Medulla oblongata (tissue), 1 donor: ENCODE measurements around the gene TRIML2.

Experiments
- DNase-seq: peaks from one replicate; pipeline ENCODE4 v3.0.0-alpha.2; 2015; ENCODE audit errors: extremely low spot score

TRIML2 gene, protein sequence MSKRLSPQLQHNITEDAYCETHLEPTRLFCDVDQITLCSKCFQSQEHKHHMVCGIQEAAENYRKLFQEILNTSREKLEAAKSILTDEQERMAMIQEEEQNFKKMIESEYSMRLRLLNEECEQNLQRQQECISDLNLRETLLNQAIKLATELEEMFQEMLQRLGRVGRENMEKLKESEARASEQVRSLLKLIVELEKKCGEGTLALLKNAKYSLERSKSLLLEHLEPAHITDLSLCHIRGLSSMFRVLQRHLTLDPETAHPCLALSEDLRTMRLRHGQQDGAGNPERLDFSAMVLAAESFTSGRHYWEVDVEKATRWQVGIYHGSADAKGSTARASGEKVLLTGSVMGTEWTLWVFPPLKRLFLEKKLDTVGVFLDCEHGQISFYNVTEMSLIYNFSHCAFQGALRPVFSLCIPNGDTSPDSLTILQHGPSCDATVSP

GRCh38 chr4:188109157-188109755, at the start of gene TRIML2:
TRIML2 (minus strand) TSS chr4:188109603; CDS start chr4:188105368, 4,235 bp downstream.
- DNase-seq = no peak

DNA sequence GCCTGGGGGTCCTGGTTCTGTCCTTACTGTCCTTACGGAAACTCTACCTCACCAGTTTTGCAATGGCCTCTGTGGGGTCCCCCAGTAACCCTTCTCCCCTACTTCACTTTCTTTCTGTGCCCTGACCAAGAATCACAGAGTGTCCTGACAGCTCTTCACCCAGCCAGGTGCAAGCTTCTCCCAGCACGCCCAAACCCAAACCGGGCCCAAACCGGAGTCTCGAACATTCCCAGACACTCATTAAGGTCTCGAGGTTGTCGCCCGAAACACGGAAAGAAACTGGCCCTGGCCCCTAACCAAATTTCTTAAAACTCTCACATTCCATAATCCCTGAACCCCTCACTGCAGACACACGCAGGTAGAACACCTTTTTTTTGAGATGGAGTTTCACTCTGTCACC, 48.9 kb upstream of the TRIML2 start:
- no peak for DNase-seq

DNA sequence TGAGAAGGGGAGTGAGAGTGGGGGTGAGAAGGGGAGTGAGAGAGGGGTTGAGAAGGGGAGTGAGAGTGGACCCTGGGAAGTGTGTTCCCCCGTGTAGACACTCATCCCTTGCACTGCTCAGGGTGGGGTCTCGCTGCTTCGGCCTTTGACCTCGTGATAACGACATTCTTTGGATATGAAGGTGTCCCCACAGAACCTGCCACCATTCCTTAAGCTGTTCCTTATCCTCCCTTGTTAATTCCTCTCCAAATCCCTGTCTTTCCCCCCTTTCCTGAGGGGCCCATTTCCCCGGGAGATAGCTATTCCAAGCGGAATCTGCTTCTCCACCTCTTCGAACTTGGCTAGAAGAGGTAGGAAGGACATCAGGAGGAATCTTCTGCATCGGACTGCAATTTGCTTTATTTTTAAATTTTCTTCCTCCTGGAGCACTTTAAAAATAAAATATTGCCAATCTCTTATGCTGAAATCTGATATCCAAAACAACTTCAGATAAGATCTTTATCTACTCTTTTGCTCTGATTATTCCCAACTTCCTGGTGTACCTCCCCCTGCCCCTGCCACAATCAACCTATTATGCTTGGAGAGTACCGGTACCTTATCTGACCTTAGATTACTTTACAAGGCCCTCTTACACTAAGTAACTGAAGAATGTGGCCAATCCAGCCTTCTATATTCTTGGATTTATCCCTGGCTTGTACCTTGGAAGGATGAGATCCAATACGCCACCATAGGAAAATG, 45.4 kb upstream of the TRIML2 start:
- DNase-seq = no peak

- DNase-seq = no peak
Measured at GRCh38 chr4:188147776-188148175, 38.4 kb upstream of the TRIML2 start.

- DNase-seq = no peak
Measured at GRCh38 chr4:188147176-188147575, 37.8 kb upstream of the TRIML2 start.

DNA sequence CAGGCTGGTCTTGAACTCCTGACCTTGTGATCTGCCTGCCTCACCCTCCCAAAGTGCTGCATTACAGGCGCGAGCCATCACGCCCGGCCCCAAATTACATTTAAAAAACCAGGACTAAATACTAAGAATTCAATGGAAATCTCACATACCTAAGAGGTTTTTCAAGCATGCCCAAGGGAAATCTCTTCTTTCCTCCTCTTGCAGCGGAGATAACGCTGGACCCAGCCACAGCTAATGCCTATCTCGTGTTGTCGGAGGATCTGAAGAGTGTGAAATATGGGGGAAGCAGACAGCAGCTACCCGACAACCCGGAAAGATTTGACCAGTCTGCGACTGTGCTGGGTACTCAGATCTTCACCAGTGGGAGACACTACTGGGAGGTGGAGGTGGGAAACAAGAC, 37.2 kb upstream of the TRIML2 start:
- no peak for DNase-seq

GRCh38 chr4:188145601-188146000, 36.2 kb upstream of the TRIML2 start:
- no peak for DNase-seq

DNA sequence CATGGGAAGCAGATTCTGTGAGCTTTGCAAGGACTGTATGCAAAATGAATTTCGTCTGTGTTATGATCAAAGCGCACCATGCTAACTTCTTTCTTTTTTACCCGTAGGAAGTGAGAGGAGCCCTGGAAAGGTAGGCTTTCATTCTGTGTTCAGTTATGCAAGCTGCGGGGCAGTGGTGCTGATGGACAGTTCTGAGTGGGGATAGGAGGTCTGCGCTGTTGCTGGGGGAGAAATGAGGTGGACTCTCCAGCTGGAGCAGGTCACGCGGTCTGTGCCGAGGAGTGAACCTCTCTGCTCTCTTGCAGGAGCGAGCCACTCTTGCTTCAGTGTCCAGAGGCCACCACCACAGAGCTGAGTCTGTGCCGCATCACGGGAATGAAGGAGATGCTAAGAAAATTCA, 34.3 kb upstream of the TRIML2 start:
- no peak for DNase-seq

DNA sequence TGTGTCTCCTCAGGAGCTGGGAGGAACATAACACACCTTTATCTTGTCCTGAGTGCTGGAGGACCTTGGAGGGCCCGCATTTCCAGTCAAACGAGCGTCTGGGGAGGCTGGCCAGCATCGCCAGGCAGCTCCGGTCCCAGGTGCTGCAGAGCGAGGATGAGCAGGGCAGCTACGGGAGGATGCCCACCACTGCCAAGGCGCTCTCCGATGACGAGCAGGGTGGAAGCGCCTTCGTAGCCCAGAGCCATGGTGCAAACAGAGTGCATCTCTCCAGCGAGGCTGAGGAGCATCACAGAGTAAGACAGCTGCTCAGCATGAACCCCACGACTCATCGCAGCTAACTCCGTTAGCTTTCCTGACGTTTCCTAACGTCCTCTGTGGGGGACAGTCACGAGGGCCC, 30.3 kb upstream of the TRIML2 start:
- no peak for DNase-seq

DNA sequence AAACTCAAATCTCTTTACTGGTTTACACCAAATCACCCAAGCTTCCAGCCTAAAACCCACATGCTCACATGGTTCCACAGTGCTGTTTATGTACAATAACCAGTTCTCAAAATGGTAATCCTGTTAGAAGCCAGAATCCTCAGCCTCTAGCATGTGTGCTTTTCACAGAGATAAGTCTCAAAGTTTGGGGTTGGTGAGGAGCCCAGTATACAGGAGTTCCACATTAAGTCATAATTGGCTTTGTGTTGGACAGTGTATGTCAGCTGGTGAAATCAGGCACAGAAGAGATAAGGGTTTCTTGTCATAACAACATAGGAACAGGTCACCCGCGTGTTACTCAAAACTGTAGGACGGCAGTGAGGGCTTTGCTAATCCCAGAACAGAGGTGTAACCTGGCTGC, 29.7 kb upstream of the TRIML2 start, which contains the start of gene TRIML1:
TRIML1 (plus strand) TSS at position 301 of the 400 bp plus-strand sequence. CDS start 118 bp downstream, outside the sequence.
- DNase-seq = no peak

DNA sequence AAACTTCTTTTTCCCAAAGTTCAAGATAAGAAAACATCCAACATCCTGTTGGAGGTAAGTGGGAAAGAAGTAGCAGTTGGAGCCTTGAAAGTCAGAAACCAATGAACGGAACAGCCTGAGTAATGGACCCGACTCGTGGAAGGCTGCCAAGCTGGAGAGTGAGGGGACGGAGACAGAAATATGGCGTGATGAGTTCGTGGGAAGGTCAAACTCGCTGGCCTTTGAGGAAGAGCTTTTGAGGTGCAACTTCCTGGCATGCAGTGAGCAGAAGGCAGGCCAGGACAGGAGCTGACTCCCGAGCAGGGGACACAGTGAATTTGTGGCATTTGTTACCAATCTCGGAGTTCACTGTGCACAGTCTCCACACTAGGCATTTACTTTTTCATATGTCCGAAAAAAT, 28.8 kb upstream of the TRIML2 start:
- DNase-seq = no peak

DNA sequence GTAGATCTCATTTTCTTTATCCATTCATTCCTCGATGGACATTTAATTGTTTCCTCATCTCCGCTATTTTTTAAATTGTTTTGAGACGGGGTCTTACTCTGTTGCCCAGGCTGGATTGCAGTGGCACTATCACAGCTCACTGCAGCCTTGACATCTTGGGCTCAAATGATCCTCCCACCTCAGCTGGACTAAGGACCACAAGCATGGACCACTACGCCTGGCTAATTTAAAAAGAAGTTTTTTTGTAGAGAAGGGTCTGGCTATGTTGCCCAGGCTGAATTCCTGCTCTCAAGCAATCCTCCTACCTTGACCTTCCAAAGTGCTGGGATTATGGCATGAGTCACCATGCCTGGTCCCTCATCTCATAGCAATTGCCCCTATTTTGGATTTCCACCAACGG, 22.8 kb upstream of the TRIML2 start:
- DNase-seq = no peak

DNA sequence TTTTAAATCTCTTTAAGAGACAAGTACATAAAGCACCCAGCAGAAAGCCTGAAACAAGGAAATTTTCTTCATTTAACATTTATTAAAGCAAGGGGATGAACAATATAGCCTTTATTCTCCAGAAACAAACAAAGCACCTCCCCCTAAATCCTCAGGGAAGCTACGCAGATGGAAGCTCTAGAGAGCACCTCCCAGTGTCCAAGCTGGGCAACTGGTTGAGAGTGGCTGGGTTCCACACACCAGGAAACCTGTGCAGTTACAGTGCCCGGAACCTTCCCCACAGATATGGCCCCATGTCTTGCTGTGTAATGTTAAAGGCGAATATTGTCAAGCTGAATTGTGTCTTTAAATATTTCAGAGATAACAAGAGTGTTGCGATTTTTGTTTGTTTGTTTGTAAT, 21.0 kb upstream of the TRIML2 start:
- peak; percentile 14 for DNase-seq

DNA sequence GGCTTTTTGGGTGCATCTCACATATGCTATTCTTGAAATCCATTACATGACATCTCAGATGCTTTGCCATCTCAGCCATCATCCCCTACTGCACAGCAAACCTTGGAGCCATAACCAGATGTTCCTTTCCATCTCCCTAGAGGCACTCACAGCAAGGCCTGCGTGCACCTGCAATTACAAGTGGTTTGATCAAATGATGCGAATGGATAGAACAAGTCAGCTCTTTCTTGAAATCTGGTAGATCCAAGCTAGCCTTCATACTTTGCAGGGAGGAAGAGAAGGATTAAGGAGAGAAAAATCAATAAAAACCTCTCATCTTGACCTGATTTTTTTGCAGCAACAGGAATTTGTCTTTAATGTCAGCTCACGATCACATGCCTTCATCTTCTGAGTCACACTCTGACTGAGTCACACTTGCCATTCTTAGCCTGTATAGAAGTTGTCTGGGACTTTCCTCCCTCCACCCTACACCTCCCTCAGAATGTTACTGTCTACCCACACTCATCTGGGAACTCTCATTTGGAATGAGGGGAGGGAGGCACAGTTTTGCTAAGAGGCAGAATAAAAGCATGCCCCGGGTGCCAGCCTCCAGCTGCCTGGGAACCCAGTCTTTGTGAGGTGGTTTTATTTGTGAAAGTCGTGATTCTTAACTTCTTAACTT, 17.9 kb upstream of the TRIML2 start:
- no peak for DNase-seq

- DNase-seq = no peak
Measured at GRCh38 chr4:188121530-188121929, 12.1 kb upstream of the TRIML2 start.

GRCh38 chr4:188117631-188118324, 8.4 kb upstream of the TRIML2 start:
- DNase-seq = no peak

DNA sequence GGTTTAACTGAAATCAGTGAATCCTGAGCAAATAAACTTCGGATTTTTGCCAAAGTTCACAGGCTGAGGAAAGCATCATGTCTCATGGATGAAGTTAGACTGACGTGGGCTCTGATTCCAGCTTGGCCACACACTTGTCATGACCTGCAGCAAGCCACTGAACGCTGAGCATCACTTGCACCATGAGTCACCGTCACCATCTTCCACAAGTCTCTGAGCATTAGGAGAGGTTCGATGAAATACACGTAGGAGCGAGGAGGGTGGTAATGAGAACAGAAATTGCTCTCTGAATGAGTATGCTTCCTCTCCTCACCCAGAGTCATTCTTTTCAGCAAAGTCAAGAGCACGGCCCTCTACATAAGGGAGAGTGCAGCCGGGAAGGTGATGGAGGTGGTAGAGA, 3.8 kb upstream of the TRIML2 start:
- DNase-seq = no peak

GRCh38 chr4:188111955-188112354, 2.6 kb upstream of the TRIML2 start:
- no peak for DNase-seq

DNA sequence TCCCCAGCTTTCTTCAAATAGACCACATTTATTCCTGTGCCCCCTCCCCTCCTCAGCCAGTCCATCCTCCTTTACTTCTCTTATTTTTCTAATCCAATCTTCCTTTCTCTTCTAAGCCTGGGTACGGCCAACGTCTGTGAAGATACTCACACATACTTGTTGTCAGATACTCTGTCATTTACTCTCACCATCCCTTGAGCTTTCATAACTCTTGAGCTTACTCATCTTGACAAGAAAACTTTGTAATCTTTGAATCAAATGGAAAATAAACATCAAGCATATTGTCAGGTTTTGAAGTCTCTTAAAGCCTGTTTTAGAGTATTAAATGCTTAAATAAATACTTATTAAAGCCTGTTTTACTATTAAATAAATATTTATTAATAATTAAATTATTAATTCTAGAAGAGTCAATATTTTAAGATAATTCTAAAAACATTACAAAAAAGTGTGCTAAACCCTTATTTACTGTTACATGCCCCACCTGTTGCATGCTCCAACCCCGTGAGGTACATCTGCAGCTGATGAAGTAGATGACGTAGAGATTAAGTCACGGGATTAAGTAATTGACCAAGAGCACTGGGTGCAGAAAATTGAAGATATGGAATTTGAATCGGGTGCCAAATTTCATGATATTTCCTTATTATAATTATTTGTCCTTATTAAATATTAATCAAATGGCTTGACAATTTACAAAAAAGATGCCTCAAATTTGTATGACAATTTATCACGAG, 1.5 kb upstream of the TRIML2 start:
- DNase-seq = no peak

- no peak for DNase-seq
Measured at GRCh38 chr4:188110036-188110435, 633 bp upstream of the TRIML2 start.
